H9 (cell line): ENCODE measurements around the gene CCPG1. TPM values are rescaled to one million over a fixed set of nuclear protein-coding genes. Genes with fewer than 3 reads are reported as not detected.

Experiments used
- DNase-seq: peaks from one replicate; pipeline ENCODE4 v3.0.0-alpha.2; 2017
- H2AFZ ChIP-seq: one replicate; pipeline ENCODE4 v1.6.1; 2013; ENCODE audit warnings: mild to moderate bottlenecking, low read length, control low read depth, moderate library complexity
- H2AK5ac ChIP-seq: 2 replicates; pipeline ENCODE4 v1.6.1; 2013; ENCODE audit warnings: low read length, control low read depth, mixed read lengths; ENCODE audit not compliant: insufficient read length
- H2BK120ac ChIP-seq: one replicate; pipeline ENCODE4 v1.6.1; 2013; ENCODE audit warnings: low read depth, mild to moderate bottlenecking, low read length, control low read depth, inconsistent platforms; ENCODE audit not compliant: poor library complexity, severe bottlenecking
- H2BK12ac ChIP-seq: 2 replicates; pipeline ENCODE4 v1.6.1; 2013; ENCODE audit warnings: low read length, control low read depth, mixed read lengths, low read depth; ENCODE audit not compliant: insufficient read length
- H2BK15ac ChIP-seq: 2 replicates; pipeline ENCODE4 v1.6.1; 2013; ENCODE audit warnings: low read depth, low read length, control low read depth
- H2BK20ac ChIP-seq: one replicate; pipeline ENCODE4 v1.6.1; 2013; ENCODE audit warnings: low read depth, mild to moderate bottlenecking, low read length, control low read depth, inconsistent platforms; ENCODE audit not compliant: poor library complexity, severe bottlenecking
- H2BK5ac ChIP-seq: 2 replicates; pipeline ENCODE4 v1.6.1; 2013; ENCODE audit warnings: low read length, control low read depth, mixed read lengths; ENCODE audit not compliant: insufficient read length
- H3K14ac ChIP-seq: 2 replicates; pipeline ENCODE4 v1.6.1; 2013; ENCODE audit warnings: low read length, control low read depth; ENCODE audit not compliant: insufficient read depth
- H3K18ac ChIP-seq: 2 replicates; pipeline ENCODE4 v1.6.1; 2013; ENCODE audit warnings: low read depth, mild to moderate bottlenecking, mixed read lengths, low read length, control low read depth; ENCODE audit not compliant: insufficient read length
- H3K23ac ChIP-seq: 2 replicates; pipeline ENCODE4 v1.6.1; 2013; ENCODE audit warnings: low read length, control low read depth, mixed read lengths, low read depth; ENCODE audit not compliant: insufficient read length
- H3K23me2 ChIP-seq: 2 replicates; pipeline ENCODE4 v1.6.1; 2013; ENCODE audit warnings: low read depth, mild to moderate bottlenecking, mixed read lengths, low read length, control low read depth; ENCODE audit not compliant: insufficient read length, poor library complexity, severe bottlenecking
- H3K27ac ChIP-seq: 2 replicates; pipeline ENCODE4 v1.5.1; 2013; ENCODE audit warnings: low read length, control low read depth, mixed read lengths, low read depth; ENCODE audit not compliant: insufficient read length
- H3K27me3 ChIP-seq: 2 replicates; pipeline ENCODE4 v1.6.1; 2013; ENCODE audit warnings: low read length, control low read depth, inconsistent platforms; ENCODE audit not compliant: insufficient read depth
- H3K4ac ChIP-seq: 2 replicates; pipeline ENCODE4 v1.6.1; 2013; ENCODE audit warnings: low read depth, mild to moderate bottlenecking, control low read depth, inconsistent platforms, low read length, moderate library complexity
- H3K4me1 ChIP-seq: 2 replicates; pipeline ENCODE4 v1.6.1; 2013; ENCODE audit warnings: low read length, control low read depth, inconsistent platforms; ENCODE audit not compliant: insufficient read depth
- H3K4me2 ChIP-seq: 2 replicates; pipeline ENCODE4 v1.6.1; 2013; ENCODE audit warnings: low read length, control low read depth, mixed read lengths; ENCODE audit not compliant: insufficient read length, insufficient read depth
- H3K56ac ChIP-seq: 2 replicates; pipeline ENCODE4 v1.6.1; 2013; ENCODE audit warnings: low read depth, mild to moderate bottlenecking, mixed read lengths, low read length, control low read depth; ENCODE audit not compliant: insufficient read length
- H3K79me1 ChIP-seq: 2 replicates; pipeline ENCODE4 v1.6.1; 2013; ENCODE audit warnings: low read depth, mild to moderate bottlenecking, moderate library complexity, low read length, control low read depth, inconsistent platforms; ENCODE audit not compliant: insufficient read depth, poor library complexity, severe bottlenecking
- H3K79me2 ChIP-seq: 2 replicates; pipeline ENCODE4 v1.6.1; 2013; ENCODE audit warnings: low read length, control low read depth, inconsistent platforms; ENCODE audit not compliant: insufficient read depth
- H3K9ac ChIP-seq: 2 replicates; pipeline ENCODE4 v1.6.1; 2013; ENCODE audit warnings: low read length, control low read depth, mixed read lengths; ENCODE audit not compliant: insufficient read length; ENCODE audit errors: extremely low read depth
- H3K9me3 ChIP-seq: one replicate; pipeline ENCODE4 v1.6.1; 2013; ENCODE audit warnings: low read depth, low read length, inconsistent platforms; ENCODE audit not compliant: control insufficient read depth
- H3T11ph ChIP-seq: one replicate; pipeline ENCODE4 v1.6.1; 2013; ENCODE audit warnings: mild to moderate bottlenecking, low read length, control low read depth, inconsistent platforms
- H4K20me1 ChIP-seq: one replicate; pipeline ENCODE4 v1.6.1; 2013; ENCODE audit not compliant: control insufficient read depth, insufficient read length, insufficient read depth
- H4K5ac ChIP-seq: 2 replicates; pipeline ENCODE4 v1.6.1; 2013; ENCODE audit warnings: low read depth, mild to moderate bottlenecking, mixed read lengths, low read length, control low read depth; ENCODE audit not compliant: insufficient read length
- H4K8ac ChIP-seq: replicated peaks from 2 replicates; pipeline ENCODE4 v1.6.1; 2013; ENCODE audit warnings: low read length, control low read depth, mixed read lengths, low read depth; ENCODE audit not compliant: insufficient read length
- H4K91ac ChIP-seq: 2 replicates; pipeline ENCODE4 v1.6.1; 2013; ENCODE audit warnings: low read depth, mild to moderate bottlenecking, moderate library complexity, mixed read lengths, low read length, control low read depth; ENCODE audit not compliant: insufficient read length
- H3K27ac Mint-ChIP-seq, 3 experiments: 2 replicates in 2 of 3; 3 replicates in 1 of 3; pipeline ENCODE4 v1.8.0; 2020 to 2021; ENCODE audit warnings: mixed read lengths in 3 of 3, mild to moderate bottlenecking in 1 of 3, moderate library complexity in 1 of 3
- H3K27me3 Mint-ChIP-seq: 2 replicates; pipeline ENCODE4 v1.8.0; 2021; ENCODE audit warnings: low read depth, mild to moderate bottlenecking, moderate library complexity, mixed read lengths
- H3K36me3 Mint-ChIP-seq, 3 experiments: 2 replicates in 2 of 3; 3 replicates in 1 of 3; pipeline ENCODE4 v1.8.0; 2020 to 2021; ENCODE audit warnings: low read depth in 3 of 3, mixed read lengths in 3 of 3; ENCODE audit not compliant: insufficient read depth in 1 of 3
- H3K4me1 Mint-ChIP-seq, 2 experiments: 2 replicates each; pipeline ENCODE4 v1.8.0; 2020; ENCODE audit warnings: mixed read lengths in 2 of 2
- H3K4me3 Mint-ChIP-seq, 2 experiments: 2 replicates in 1 of 2; 3 replicates in 1 of 2; pipeline ENCODE4 v1.8.0; 2020 to 2021; ENCODE audit warnings: mild to moderate bottlenecking in 2 of 2, mixed read lengths in 2 of 2, moderate library complexity in 1 of 2
- H3K9me3 Mint-ChIP-seq, 2 experiments: 2 replicates in 1 of 2; 3 replicates in 1 of 2; pipeline ENCODE4 v1.8.0; 2020; ENCODE audit warnings: mild to moderate bottlenecking in 2 of 2, mixed read lengths in 2 of 2, moderate library complexity in 1 of 2
- CTCF ChIP-seq: fragments of 200-600 bp; sonication (generic); conservative IDR thresholded peaks from 3 replicates; pipeline ENCODE4 v1.8.0; 2021; ENCODE audit warnings: antibody characterized with exemption, mild to moderate bottlenecking
- WGBS: extraction: QIAGEN DNeasy Blood & Tissue Kit; methylation state at CpG from one replicate; pipeline ENCODE4 v1.1.7; 2013; ENCODE audit warnings: missing lambda C conversion rate, low lambda C conversion rate, mixed read lengths; ENCODE audit not compliant: insufficient read length; ENCODE audit errors: extremely low coverage; 5-methylcytosine and 5-hydroxymethylcytosine counted together
- total RNA-seq: library from RNA; stranded (reverse); gene quantifications from 2 replicates; pipeline ENCODE4 v1.2.1, GENCODE V29; 2021

Gene CCPG1
- total RNA-seq, 1 experiment from 2014 or later: 9.0 TPM

- Histone ChIP-seq H4K5ac (no peak overlapping the region), H3K23me2 (no peaks in the 10 kb centered on the region), H2BK120ac (no peak overlapping the region), H2AFZ (no peak overlapping the region), H3K14ac (no peak overlapping the region), H4K91ac (no peak overlapping the region), H4K8ac (no peak overlapping the region), H2AK5ac (no peak overlapping the region), H3K56ac (no peak overlapping the region), H3K9me3 (no peaks in the 10 kb centered on the region), H3K9ac (no peak overlapping the region), H4K20me1 (no peaks in the 10 kb centered on the region), H3K4ac (no peak overlapping the region), H3K18ac (no peak overlapping the region), H2BK15ac (no peak overlapping the region), H3T11ph (no peak overlapping the region), H3K27ac (no peak overlapping the region), H2BK12ac (no peak overlapping the region), H3K4me1 (no peaks in the 10 kb centered on the region), H3K4me2 (no peak overlapping the region), H3K79me2 (no peaks in the 10 kb centered on the region), H2BK20ac (no peak overlapping the region), H2BK5ac (no peak overlapping the region), H3K79me1 (no peaks in the 10 kb centered on the region), H3K27me3 (no peaks in the 10 kb centered on the region), H3K23ac (no peak overlapping the region)
- Mint-ChIP-seq H3K27ac (no peak overlapping the region), H3K4me1 (peaks cover 14 to 15% of the 10 kb centered on the region in 2 experiments), H3K4me3 (no peak overlapping the region), H3K36me3 (peaks cover 0 to 4% (median 3%) of the 10 kb centered on the region in 3 experiments; a peak in 2 of 7 replicates), H3K27me3 (no peaks in the 10 kb centered on the region; the same call in 1 of the 2 replicates), H3K9me3 (peaks cover 0 to 12% of the 10 kb centered on the region in 2 experiments; a peak in 3 of 5 replicates)
- no CpG with 5 or more reads among the region's 5 CpGs for WGBS
- DNase-seq: no peak
- TF ChIP-seq CTCF: no peak
Measured at GRCh38 chr15:55398243-55398642, 9.9 kb downstream of the CCPG1 start.
